Osteocyte (in vitro differentiated cells): Measurements from ENCODE around the gene CORO7. TPM values are rescaled to one million over a fixed set of nuclear protein-coding genes. Genes with fewer than 3 reads are reported as not detected.
"Not testable (repeated sequence)": the region's sequence is repeated elsewhere in the genome, so short reads cannot be mapped to it uniquely, and the experiment has no call there.

Experiments used
- DNase-seq: peaks from one replicate; pipeline ENCODE4 v3.0.0; 2021; ENCODE audit warnings: mixed read lengths; ENCODE audit not compliant: unreplicated experiment; ENCODE audit errors: extremely low spot score
- H3K27ac Mint-ChIP-seq: one replicate; pipeline ENCODE4 v1.8.0; 2021; ENCODE audit warnings: mild to moderate bottlenecking, mixed read lengths; ENCODE audit not compliant: unreplicated experiment
- H3K27me3 Mint-ChIP-seq: one replicate; pipeline ENCODE4 v1.8.0; 2021; ENCODE audit warnings: mixed read lengths; ENCODE audit not compliant: unreplicated experiment
- H3K36me3 Mint-ChIP-seq: one replicate; pipeline ENCODE4 v1.8.0; 2021; ENCODE audit warnings: mixed read lengths; ENCODE audit not compliant: unreplicated experiment
- H3K4me1 Mint-ChIP-seq: one replicate; pipeline ENCODE4 v1.8.0; 2021; ENCODE audit warnings: mixed read lengths; ENCODE audit not compliant: unreplicated experiment
- H3K4me3 Mint-ChIP-seq: one replicate; pipeline ENCODE4 v1.8.0; 2021; ENCODE audit warnings: mild to moderate bottlenecking, moderate library complexity, mixed read lengths; ENCODE audit not compliant: unreplicated experiment
- H3K9me3 Mint-ChIP-seq: one replicate; pipeline ENCODE4 v1.8.0; 2021; ENCODE audit warnings: mixed read lengths; ENCODE audit not compliant: unreplicated experiment
- CTCF ChIP-seq: fragments of 200-600 bp; sonication (generic); IDR thresholded peaks from 2 replicates; pipeline ENCODE4 v1.5.0; 2021; ENCODE audit warnings: antibody characterized with exemption, mild to moderate bottlenecking, moderate library complexity
- total RNA-seq: library from RNA; stranded (reverse); gene quantifications from 2 replicates; pipeline ENCODE4 v1.2.1, GENCODE V29; 2021

CORO7 gene
- total RNA-seq, 1 donor from 2014 or later: 40.1 TPM

GRCh38 chr16:4402439-4403132, 13.8 kb downstream of the CORO7 start:
- peaks cover 4% of the 10 kb centered on the region for H3K4me1 Mint-ChIP-seq
- peak; percentile 95 for DNase-seq
- H3K27me3 Mint-ChIP-seq: no peaks in the 10 kb centered on the region
- no peak overlapping the region for H3K4me3 Mint-ChIP-seq
- peak; percentile 93 for TF ChIP-seq CTCF
- no peak overlapping the region for H3K27ac Mint-ChIP-seq
- H3K9me3 Mint-ChIP-seq: no peaks in the 10 kb centered on the region
- H3K36me3 Mint-ChIP-seq: peaks cover 21% of the 10 kb centered on the region

GRCh38 chr16:4401510-4401909, 14.9 kb downstream of the CORO7 start:
- no peak overlapping the region for H3K4me3 Mint-ChIP-seq
- no peak overlapping the region for H3K27ac Mint-ChIP-seq
- TF ChIP-seq CTCF: no peak
- H3K27me3 Mint-ChIP-seq: no peaks in the 10 kb centered on the region
- peaks cover 21% of the 10 kb centered on the region for H3K36me3 Mint-ChIP-seq
- no peak for DNase-seq
- H3K4me1 Mint-ChIP-seq: peaks cover 4% of the 10 kb centered on the region
- H3K9me3 Mint-ChIP-seq: no peaks in the 10 kb centered on the region

GRCh38 chr16:4401094-4401501, 15.3 kb downstream of the CORO7 start:
- Mint-ChIP-seq H3K9me3 (no peaks in the 10 kb centered on the region), H3K27ac (no peak overlapping the region), H3K4me1 (peaks cover 4% of the 10 kb centered on the region), H3K4me3 (no peak overlapping the region), H3K36me3 (peaks cover 21% of the 10 kb centered on the region), H3K27me3 (no peaks in the 10 kb centered on the region)
- TF ChIP-seq CTCF: no peak
- no peak for DNase-seq

GRCh38 chr16:4399001-4399730, 17.2 kb downstream of the CORO7 start:
- no peak for DNase-seq
- Mint-ChIP-seq H3K4me1 (peaks cover 8% of the 10 kb centered on the region), H3K27me3 (no peaks in the 10 kb centered on the region), H3K36me3 (peaks cover 14% of the 10 kb centered on the region), H3K27ac (no peak overlapping the region), H3K4me3 (no peak overlapping the region), H3K9me3 (no peaks in the 10 kb centered on the region)
- no peak for TF ChIP-seq CTCF

GRCh38 chr16:4395055-4395726, 21.2 kb downstream of the CORO7 start:
- H3K4me3 Mint-ChIP-seq: no peak overlapping the region
- no peaks in the 10 kb centered on the region for H3K9me3 Mint-ChIP-seq
- peaks cover 4% of the 10 kb centered on the region for H3K36me3 Mint-ChIP-seq
- H3K27me3 Mint-ChIP-seq: no peaks in the 10 kb centered on the region
- no peak for TF ChIP-seq CTCF
- H3K27ac Mint-ChIP-seq: no peak overlapping the region
- DNase-seq: no peak
- peaks cover 37% of the 10 kb centered on the region for H3K4me1 Mint-ChIP-seq

GRCh38 chr16:4393850-4394249, 22.5 kb downstream of the CORO7 start:
- not testable (repeated sequence) for H3K9me3 Mint-ChIP-seq, H3K36me3 Mint-ChIP-seq, H3K4me3 Mint-ChIP-seq, DNase-seq, H3K27me3 Mint-ChIP-seq
- H3K4me1 Mint-ChIP-seq: peaks cover 50% of the 10 kb centered on the region
- peak overlapping the region; percentile 77 for H3K27ac Mint-ChIP-seq
